Measurements from ENCODE around the gene CCNL2. TPM values are rescaled to one million over a fixed set of nuclear protein-coding genes. Genes with fewer than 3 reads are reported as not detected.
"Not testable (repeated sequence)": the region's sequence is repeated elsewhere in the genome, so short reads cannot be mapped to it uniquely, and the experiment has no call there.

The CCNL2 gene
- total and polyA plus RNA-seq, 4 experiments from 2014 or later: 18.3 to 394 (median 212) TPM

DNA sequence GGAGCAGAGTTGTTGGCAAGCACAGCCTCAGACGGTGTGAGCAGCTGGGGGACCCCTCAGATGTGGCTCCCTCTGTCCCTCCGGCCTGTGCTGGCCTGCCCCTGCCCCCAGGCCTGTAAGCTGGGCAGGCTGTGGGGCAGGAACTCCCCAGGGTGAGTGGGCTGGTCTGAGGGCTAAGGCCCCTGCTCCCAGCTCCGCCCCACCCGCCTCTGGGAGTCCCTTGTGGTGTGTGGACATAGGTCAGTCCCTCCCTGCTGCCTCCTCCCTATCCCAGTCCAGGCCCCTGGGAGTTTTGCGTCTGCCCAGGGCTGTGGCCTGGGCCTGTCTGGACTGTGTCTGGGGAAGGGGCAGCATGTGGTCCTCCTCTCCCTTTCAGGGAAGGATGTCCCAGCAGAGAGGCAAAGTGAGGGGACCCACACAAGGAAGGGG is 32.7 kb upstream of the CCNL2 start:
- no peaks in the 10 kb centered on the region for H3K36me3 Mint-ChIP-seq
- no peak overlapping the region for H3K27ac ChIP-seq (ENCODE audit: low read depth, low read length)
- no peaks in the 10 kb centered on the region for H3K36me3 ChIP-seq (ENCODE audit: insufficient read depth, low read length)
- peak in 1 of 5 donors; percentile 9 for DNase-seq
- no peaks in the 10 kb centered on the region for H3K9me3 ChIP-seq (ENCODE audit: control insufficient read depth in 1 of 2, low read length in 2 of 2)
- H3K27me3 Mint-ChIP-seq: peaks cover 14 to 19% of the 10 kb centered on the region in 2 donors
- CTCF ChIA-PET (ENCODE audit: partially characterized antibody): no interaction called here
- peaks cover 0 to 13% (median 3%) of the 10 kb centered on the region in 4 donors for H3K4me1 Mint-ChIP-seq
- POLR2A ChIA-PET (ENCODE audit: partially characterized antibody): no interaction called here
- peaks cover 7% of the 10 kb centered on the region for H3K4me1 ChIP-seq (ENCODE audit: insufficient read depth, low read length)
- H3K27ac Mint-ChIP-seq: no peak overlapping the region
- H3K4me3 Mint-ChIP-seq: no peak overlapping the region
- H3K4me3 ChIP-seq (ENCODE audit: low read length in 2 of 2): no peak overlapping the region
- intact Hi-C loops (cut with micrococcal nuclease): no loop called here
- H3K9me3 Mint-ChIP-seq: no peaks in the 10 kb centered on the region
- peaks cover 22% of the 10 kb centered on the region for H3K27me3 ChIP-seq (ENCODE audit: insufficient read depth, low read length)

DNA sequence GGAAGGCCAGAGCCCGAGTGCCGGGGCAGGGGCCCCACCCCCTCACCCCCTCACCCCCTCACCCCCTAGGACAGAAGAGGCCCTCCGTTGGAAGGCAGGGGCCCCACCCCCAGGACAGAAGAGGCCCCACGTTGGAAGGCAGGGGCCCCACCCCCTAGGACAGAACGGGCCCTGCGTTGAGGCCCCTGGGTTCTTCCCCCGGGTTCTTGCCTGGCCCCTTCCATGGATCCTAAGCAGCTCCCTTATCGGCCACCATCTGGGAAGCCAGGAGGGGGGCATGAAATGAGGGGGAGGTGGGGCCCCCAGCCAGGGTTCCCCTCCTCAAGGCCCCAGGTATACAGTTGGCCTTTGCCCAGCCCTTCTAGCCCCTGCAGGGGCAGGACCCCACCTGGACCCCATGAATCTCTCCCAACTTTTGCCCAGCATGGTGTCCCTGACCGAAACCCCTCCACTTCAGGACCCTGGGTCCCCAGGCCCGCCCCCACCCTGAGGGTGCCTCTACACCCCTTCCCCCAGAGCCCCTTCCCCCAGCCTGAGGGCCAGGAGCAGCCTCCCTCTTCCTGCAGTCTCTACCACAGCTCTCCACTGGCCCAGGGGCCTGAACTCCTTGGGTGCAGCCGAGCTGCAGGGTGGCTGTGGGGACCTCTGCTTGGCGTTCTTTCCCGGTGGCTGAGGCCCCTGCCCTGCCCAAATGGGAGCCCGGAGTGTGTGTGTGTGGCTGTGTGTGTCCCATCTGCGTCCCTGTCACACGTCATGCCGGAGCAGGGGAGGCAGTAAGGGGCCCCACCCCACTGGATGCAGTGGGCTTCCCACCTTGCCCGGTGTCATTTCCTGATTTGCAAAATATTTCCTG is 32.1 kb upstream of the CCNL2 start:
- Mint-ChIP-seq H3K4me1 (peaks cover 0 to 10% (median 3%) of the 10 kb centered on the region in 4 donors), H3K27ac (no peak overlapping the region), H3K4me3 (no peak overlapping the region), H3K36me3 (no peaks in the 10 kb centered on the region), H3K27me3 (peaks cover 16 to 19% of the 10 kb centered on the region in 2 donors), H3K9me3 (no peaks in the 10 kb centered on the region)
- Histone ChIP-seq H3K9me3 (ENCODE audit: control insufficient read depth in 1 of 2, low read length in 2 of 2) (no peaks in the 10 kb centered on the region), H3K27me3 (ENCODE audit: insufficient read depth, low read length) (peaks cover 16% of the 10 kb centered on the region), H3K27ac (ENCODE audit: low read depth, low read length) (no peak overlapping the region), H3K4me3 (ENCODE audit: low read length in 2 of 2) (no peak overlapping the region), H3K4me1 (ENCODE audit: insufficient read depth, low read length) (peaks cover 4% of the 10 kb centered on the region), H3K36me3 (ENCODE audit: insufficient read depth, low read length) (no peaks in the 10 kb centered on the region)
- peak in 1 of 5 donors; percentile 24 for DNase-seq
- ChIA-PET CTCF (ENCODE audit: partially characterized antibody) (no interaction called here), POLR2A (ENCODE audit: partially characterized antibody) (no interaction called here)
- intact Hi-C loops (cut with micrococcal nuclease): no loop called here

DNA sequence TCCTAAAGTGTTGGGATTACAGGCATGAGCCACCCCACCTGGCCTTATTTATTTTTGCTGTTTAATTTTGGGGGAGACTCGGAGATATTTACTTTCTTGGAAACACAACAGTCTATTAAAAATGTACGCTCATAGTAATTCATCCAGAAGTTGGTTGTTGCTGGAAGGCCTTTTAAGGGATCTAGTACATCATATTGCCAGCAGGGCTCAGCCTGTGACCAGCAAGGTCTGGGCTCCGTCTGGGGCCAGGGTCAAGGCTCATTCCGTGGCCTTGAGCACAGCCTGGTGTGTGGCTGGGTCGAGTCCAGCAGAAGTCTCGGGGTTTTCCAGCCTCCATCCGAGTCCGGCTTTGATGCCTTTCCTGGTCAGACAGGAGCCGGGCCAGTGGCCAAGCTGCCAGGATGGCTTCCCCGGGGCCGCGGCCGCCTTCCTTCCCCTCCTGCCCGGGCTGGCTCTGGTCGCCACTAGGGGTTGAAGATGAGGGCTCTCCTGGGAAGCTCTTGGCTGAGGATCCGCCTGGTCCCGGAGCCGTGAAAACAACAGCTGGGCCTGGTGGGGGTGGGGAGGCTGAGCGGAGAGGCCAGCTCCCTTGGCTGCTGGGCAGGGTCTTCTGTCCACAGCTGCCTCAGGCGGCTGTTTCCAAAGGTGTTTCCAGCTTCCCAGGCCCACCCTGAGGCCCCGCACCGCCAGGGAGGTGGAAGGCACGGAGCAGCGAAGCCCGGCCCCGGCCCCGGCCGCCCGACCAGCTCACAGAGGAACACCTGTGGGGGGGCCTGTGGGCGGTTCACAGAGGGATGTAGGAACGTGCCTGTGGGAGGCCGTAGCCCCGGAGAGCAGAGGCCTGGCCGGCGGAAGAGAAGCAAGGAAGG is 31.2 kb upstream of the CCNL2 start:
- Histone ChIP-seq H3K36me3 (ENCODE audit: insufficient read depth, low read length) (no peaks in the 10 kb centered on the region), H3K27me3 (ENCODE audit: insufficient read depth, low read length) (peaks cover 12% of the 10 kb centered on the region), H3K4me3 (ENCODE audit: low read length in 2 of 2) (no peak overlapping the region), H3K9me3 (ENCODE audit: control insufficient read depth in 1 of 2, low read length in 2 of 2) (no peaks in the 10 kb centered on the region), H3K27ac (ENCODE audit: low read depth, low read length) (no peak overlapping the region), H3K4me1 (ENCODE audit: insufficient read depth, low read length) (no peaks in the 10 kb centered on the region)
- Mint-ChIP-seq H3K36me3 (no peaks in the 10 kb centered on the region), H3K27ac (no peak overlapping the region), H3K4me1 (peaks cover 0 to 9% (median 3%) of the 10 kb centered on the region in 4 donors), H3K27me3 (peaks cover 18 to 19% of the 10 kb centered on the region in 2 donors), H3K4me3 (no peak overlapping the region), H3K9me3 (no peaks in the 10 kb centered on the region)
- intact Hi-C loops (cut with micrococcal nuclease): no loop called here
- peak in 1 of 5 donors; percentile 27 for DNase-seq
- ChIA-PET POLR2A (ENCODE audit: partially characterized antibody) (no interaction called here), CTCF (ENCODE audit: partially characterized antibody) (no interaction called here)

DNA sequence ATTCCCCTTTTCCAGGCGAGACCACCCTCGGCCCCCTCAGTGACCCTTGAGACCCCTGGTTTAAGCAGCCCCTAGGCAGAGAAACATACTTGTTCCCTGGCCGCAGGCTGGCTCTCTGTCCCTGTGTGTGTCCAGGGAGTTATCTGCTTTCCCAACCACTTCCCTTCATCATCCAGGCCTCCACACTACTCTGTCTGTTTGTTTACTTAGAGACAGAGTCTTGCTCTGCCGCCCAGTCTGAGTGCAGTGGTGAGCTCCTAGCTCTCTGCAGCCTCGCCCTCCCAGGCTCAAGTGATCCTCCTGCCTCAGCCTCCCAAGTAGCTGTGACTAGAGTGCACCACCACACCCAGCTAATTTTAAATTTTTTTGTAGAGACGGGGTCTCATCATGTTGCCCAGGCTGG is 30.5 kb upstream of the CCNL2 start:
- no peak for DNase-seq
- Mint-ChIP-seq H3K27me3 (peaks cover 18 to 19% of the 10 kb centered on the region in 2 donors), H3K4me3 (peak overlapping the region in 3 of 8 donors; percentile 6 to 39 (median 17)), H3K9me3 (no peaks in the 10 kb centered on the region), H3K4me1 (peaks cover 0 to 5% (median 2%) of the 10 kb centered on the region in 4 donors), H3K27ac (no peak overlapping the region), H3K36me3 (no peaks in the 10 kb centered on the region)
- ChIA-PET POLR2A (ENCODE audit: partially characterized antibody) (interaction anchor here (0.6 kb wide), 1 partner anchor 22 kb away, joined by 3 read pairs; no protein-coding TSS in a partner anchor), CTCF (ENCODE audit: partially characterized antibody) (interaction anchor here (1.7 kb wide), 1 partner anchor 12 kb away, joined by 5 read pairs; no protein-coding TSS in a partner anchor)
- Histone ChIP-seq H3K4me1 (ENCODE audit: insufficient read depth, low read length) (no peaks in the 10 kb centered on the region), H3K27me3 (ENCODE audit: insufficient read depth, low read length) (peaks cover 7% of the 10 kb centered on the region), H3K36me3 (ENCODE audit: insufficient read depth, low read length) (no peaks in the 10 kb centered on the region), H3K9me3 (ENCODE audit: control insufficient read depth in 1 of 2, low read length in 2 of 2) (no peaks in the 10 kb centered on the region), H3K4me3 (ENCODE audit: low read length in 2 of 2) (no peak overlapping the region), H3K27ac (ENCODE audit: low read depth, low read length) (no peak overlapping the region)
- intact Hi-C loops (cut with micrococcal nuclease): no loop called here

DNA sequence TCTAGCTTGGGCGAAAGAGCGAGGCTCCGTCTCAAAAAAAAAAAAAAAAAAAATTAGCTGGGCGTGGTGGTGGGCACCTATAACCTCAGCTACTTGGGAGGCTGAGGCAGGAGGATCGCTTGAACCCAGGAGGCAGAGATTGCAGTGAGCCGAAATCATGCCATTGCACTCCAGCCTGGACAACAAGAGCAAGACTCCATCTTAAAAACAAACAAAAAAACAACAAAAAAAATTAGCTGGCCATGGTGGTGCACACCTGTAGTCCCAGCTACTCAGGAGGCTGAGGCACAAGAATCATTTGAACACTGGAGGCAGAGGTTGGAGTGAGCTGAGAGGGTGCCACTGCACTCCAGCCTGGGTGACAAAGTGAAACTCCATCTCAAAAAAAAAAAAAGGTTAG is 29.8 kb upstream of the CCNL2 start:
- H3K4me3 Mint-ChIP-seq; H3K36me3 Mint-ChIP-seq; H3K27ac Mint-ChIP-seq; H3K4me3 ChIP-seq (ENCODE audit: low read length in 2 of 2); intact Hi-C loops (cut with micrococcal nuclease); H3K9me3 Mint-ChIP-seq; H3K4me1 ChIP-seq (ENCODE audit: insufficient read depth, low read length); H3K27ac ChIP-seq (ENCODE audit: low read depth, low read length); H3K9me3 ChIP-seq (ENCODE audit: control insufficient read depth in 1 of 2, low read length in 2 of 2); H3K27me3 ChIP-seq (ENCODE audit: insufficient read depth, low read length); H3K4me1 Mint-ChIP-seq; H3K36me3 ChIP-seq (ENCODE audit: insufficient read depth, low read length): not testable (repeated sequence)
- DNase-seq: peak in 1 of 5 donors; percentile 15
- peaks cover 18 to 22% of the 10 kb centered on the region in 2 donors for H3K27me3 Mint-ChIP-seq
- POLR2A ChIA-PET (ENCODE audit: partially characterized antibody): interaction anchor here (0.6 kb wide), 1 partner anchor 21 kb away, joined by 3 read pairs; no protein-coding TSS in a partner anchor
- CTCF ChIA-PET (ENCODE audit: partially characterized antibody): interaction anchor here (0.7 to 1.7 kb wide), 3 partner anchors 11 to 276 kb away, joined by 3 to 5 read pairs (median 3); no protein-coding TSS in a partner anchor

DNA sequence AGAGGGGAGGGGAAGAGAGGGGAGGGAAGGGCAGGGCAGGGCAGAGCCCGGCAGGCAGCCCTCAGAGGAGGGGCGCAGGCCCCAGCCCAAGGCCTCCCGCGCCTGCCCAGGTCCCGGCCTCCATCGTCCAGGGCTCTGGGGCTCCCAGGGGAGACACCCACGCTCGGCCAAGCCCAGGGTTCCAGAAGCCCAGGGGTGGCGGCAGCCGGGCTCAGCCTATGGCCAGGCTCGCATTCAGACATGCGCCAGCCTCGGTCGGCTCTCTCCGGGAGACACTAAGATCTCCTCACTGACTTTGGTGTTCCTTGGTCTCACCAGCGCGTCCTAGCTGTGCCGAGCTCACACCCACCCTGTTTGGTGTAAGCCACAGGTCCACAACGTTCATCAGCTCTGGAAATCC is 29.0 kb upstream of the CCNL2 start:
- peak in 1 of 5 donors; percentile 33 for DNase-seq
- H3K4me3 ChIP-seq (ENCODE audit: low read length in 2 of 2): no peak overlapping the region
- CTCF ChIA-PET (ENCODE audit: partially characterized antibody): interaction anchor here (1.2 to 1.7 kb wide), 2 partner anchors 12 to 13 kb away, joined by 3 to 5 read pairs; no protein-coding TSS in a partner anchor
- intact Hi-C loops (cut with micrococcal nuclease): no loop called here
- H3K36me3 Mint-ChIP-seq: no peaks in the 10 kb centered on the region
- H3K9me3 ChIP-seq (ENCODE audit: control insufficient read depth in 1 of 2, low read length in 2 of 2): no peaks in the 10 kb centered on the region
- peaks cover 0 to 5% (median 2%) of the 10 kb centered on the region in 4 donors for H3K4me1 Mint-ChIP-seq
- H3K4me1 ChIP-seq (ENCODE audit: insufficient read depth, low read length): no peaks in the 10 kb centered on the region
- no peaks in the 10 kb centered on the region for H3K27me3 ChIP-seq (ENCODE audit: insufficient read depth, low read length)
- no peaks in the 10 kb centered on the region for H3K9me3 Mint-ChIP-seq
- peaks cover 18 to 21% of the 10 kb centered on the region in 2 donors for H3K27me3 Mint-ChIP-seq
- H3K27ac ChIP-seq (ENCODE audit: low read depth, low read length): no peak overlapping the region
- no peaks in the 10 kb centered on the region for H3K36me3 ChIP-seq (ENCODE audit: insufficient read depth, low read length)
- POLR2A ChIA-PET (ENCODE audit: partially characterized antibody): interaction anchor here (0.8 kb wide), 1 partner anchor 29 kb away, joined by 3 read pairs; the partner anchor contains the start of gene CCNL2
- H3K27ac Mint-ChIP-seq: peak overlapping the region in 2 of 7 donors; percentile 27 to 47
- peak overlapping the region in 6 of 8 donors; percentile 15 to 78 (median 60) for H3K4me3 Mint-ChIP-seq

DNA sequence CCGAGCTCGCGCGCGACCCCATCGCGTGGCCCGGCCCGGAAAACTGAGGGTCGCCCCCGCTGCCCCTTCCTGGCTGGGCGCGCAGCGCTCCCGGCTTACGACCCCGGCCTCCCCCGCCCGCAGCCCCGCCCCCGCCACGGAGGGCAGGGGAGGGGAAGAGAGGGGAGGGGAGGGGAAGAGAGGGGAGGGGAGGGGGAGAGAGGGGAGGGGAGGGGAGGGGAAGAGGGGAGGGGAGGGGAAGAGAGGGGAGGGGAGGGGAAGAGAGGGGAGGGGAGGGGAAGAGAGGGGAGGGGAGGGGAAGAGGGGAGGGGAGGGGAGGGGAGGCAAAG is 28.6 kb upstream of the CCNL2 start:
- Mint-ChIP-seq H3K4me1 (peaks cover 0 to 5% (median 2%) of the 10 kb centered on the region in 4 donors), H3K27ac (no peak overlapping the region), H3K9me3 (no peaks in the 10 kb centered on the region), H3K27me3 (peaks cover 18 to 22% of the 10 kb centered on the region in 2 donors), H3K36me3 (no peaks in the 10 kb centered on the region), H3K4me3 (no peak overlapping the region)
- no peak for DNase-seq
- CTCF ChIA-PET (ENCODE audit: partially characterized antibody): no interaction called here
- intact Hi-C loops (cut with micrococcal nuclease): no loop called here
- Histone ChIP-seq H3K36me3 (ENCODE audit: insufficient read depth, low read length) (no peaks in the 10 kb centered on the region), H3K27ac (ENCODE audit: low read depth, low read length) (no peak overlapping the region), H3K4me1 (ENCODE audit: insufficient read depth, low read length) (no peaks in the 10 kb centered on the region), H3K9me3 (ENCODE audit: control insufficient read depth in 1 of 2, low read length in 2 of 2) (no peaks in the 10 kb centered on the region), H3K27me3 (ENCODE audit: insufficient read depth, low read length) (no peaks in the 10 kb centered on the region), H3K4me3 (ENCODE audit: low read length in 2 of 2) (no peak overlapping the region)
- POLR2A ChIA-PET (ENCODE audit: partially characterized antibody): interaction anchor here (0.8 kb wide), 1 partner anchor 29 kb away, joined by 3 read pairs; the partner anchor contains the start of gene CCNL2
